Upper lobe of left lung (tissue), 4 donors: ENCODE results near the gene S100A8.

Source experiments
- POLR2AphosphoS5 ChIP-seq, 2 donors: sonication (generic); formaldehyde crosslinking; IDR thresholded peaks; one replicate each; pipeline ENCODE4 v1.5.1; 2017; ENCODE audit warnings: antibody characterized with exemption in 2 of 2
- TF ChIP-seq, protein P1 (sequence below), 6 experiments: fragments of 450-650 bp in 4 of 6; fragments of 200-600 bp in 2 of 6; sonication (generic) in 2 of 6; IDR thresholded peaks; one replicate each; pipeline ENCODE4 v1.5.1; 2016 to 2019; ENCODE audit warnings: antibody characterized with exemption in 6 of 6

DNA sequence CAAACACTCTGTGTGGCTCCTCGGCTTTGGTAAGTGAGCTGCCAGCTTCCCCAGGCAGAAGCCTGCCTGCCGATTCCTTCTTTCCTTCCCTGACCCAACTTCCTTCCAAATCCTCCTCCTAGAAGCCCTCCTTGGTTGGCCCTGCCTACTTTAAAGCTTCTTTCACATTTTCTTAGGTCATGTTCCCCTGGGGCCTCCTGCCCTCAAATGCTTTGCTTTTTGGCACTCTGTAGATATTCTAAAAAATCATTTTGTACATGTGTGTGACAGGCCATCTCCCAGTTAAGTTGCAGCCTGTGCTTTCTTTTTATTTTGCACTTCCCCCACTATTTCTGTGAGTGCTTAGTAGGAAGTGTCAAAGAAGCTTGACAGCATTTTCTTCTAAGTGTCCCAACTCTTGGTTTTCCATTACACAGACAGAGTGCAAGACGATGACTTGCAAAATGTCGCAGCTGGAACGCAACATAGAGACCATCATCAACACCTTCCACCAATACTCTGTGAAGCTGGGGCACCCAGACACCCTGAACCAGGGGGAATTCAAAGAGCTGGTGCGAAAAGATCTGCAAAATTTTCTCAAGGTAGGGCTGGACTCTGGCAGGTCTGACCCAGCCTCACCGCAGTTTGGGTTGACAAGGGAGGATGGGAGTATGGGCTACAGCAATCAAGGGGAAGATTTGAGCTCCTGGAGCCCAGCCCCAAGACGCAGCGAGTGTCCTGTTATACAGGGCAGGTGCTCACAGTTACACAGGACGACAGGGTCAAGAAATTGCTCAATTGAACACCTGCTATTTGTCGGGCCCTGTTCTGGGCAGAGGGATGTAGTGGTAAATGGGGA, 32.8 kb downstream of the S100A8 start, which contains the start of gene S100A9:
- no peak for TF ChIP-seq POLR2AphosphoS5 (IDR thresholded peaks at IDR 0.05)
- TF ChIP-seq, protein P1, sequence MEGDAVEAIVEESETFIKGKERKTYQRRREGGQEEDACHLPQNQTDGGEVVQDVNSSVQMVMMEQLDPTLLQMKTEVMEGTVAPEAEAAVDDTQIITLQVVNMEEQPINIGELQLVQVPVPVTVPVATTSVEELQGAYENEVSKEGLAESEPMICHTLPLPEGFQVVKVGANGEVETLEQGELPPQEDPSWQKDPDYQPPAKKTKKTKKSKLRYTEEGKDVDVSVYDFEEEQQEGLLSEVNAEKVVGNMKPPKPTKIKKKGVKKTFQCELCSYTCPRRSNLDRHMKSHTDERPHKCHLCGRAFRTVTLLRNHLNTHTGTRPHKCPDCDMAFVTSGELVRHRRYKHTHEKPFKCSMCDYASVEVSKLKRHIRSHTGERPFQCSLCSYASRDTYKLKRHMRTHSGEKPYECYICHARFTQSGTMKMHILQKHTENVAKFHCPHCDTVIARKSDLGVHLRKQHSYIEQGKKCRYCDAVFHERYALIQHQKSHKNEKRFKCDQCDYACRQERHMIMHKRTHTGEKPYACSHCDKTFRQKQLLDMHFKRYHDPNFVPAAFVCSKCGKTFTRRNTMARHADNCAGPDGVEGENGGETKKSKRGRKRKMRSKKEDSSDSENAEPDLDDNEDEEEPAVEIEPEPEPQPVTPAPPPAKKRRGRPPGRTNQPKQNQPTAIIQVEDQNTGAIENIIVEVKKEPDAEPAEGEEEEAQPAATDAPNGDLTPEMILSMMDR (IDR thresholded peaks at IDR 0.05) = no peak
